NCI-H446 treated with DMSO at 0.1 percent for 48 hours (cell line): ENCODE measurements around the gene PSMD7.
"Not testable (repeated sequence)": the region's sequence is repeated elsewhere in the genome, so short reads cannot be mapped to it uniquely, and the experiment has no call there.

Experiments
- DNase-seq: peaks from one replicate; lab custom pipeline; 2025; lab: John Stamatoyannopoulos, UW

Gene PSMD7

DNA sequence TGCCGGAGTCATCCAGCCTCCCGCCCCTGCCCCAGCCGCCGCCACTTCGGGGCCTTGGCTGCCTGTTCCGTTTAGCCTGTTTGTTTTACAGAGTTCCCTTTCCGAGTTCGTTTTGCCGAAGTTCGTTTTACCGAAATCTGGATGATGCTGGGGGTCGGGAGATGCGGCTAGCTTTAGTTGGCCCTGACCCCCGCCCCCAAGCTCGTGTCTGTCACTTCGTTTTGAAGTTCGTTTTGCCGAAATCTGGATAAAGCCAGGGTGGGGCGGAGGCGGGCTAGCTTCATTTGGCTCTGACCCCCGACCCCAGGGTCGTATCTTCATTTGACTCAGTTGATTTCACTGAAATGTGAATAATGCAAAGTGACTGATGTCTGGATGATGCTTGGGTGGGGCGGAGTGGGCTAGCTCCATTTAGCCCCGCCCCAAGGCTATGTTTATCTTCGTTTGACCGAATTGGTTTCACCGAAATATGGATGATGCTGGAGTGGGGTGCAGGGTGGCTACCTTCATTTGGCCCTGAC is 591 bp downstream of the PSMD7 start:
- DNase-seq: no peak

DNA sequence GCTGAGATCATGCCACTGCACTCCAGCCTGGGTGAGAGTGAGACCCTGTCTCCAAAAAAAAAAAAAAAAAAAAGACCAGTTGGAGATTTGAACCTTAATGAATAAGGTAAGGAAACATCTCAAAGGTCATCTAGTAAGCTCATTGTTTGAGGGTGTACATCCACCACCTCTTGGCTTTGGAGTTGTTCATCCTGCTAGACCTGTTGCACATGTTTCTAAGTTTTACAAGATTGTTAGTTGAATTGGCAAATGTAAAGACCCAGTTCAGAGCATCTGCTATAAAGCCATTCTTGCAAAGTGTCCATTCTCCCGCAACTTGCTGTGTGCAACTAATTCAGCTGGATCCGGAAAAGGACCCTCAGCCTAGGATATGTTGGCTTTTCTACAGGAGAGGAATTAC is 1.5 kb downstream of the PSMD7 start:
- DNase-seq: no peak

DNA sequence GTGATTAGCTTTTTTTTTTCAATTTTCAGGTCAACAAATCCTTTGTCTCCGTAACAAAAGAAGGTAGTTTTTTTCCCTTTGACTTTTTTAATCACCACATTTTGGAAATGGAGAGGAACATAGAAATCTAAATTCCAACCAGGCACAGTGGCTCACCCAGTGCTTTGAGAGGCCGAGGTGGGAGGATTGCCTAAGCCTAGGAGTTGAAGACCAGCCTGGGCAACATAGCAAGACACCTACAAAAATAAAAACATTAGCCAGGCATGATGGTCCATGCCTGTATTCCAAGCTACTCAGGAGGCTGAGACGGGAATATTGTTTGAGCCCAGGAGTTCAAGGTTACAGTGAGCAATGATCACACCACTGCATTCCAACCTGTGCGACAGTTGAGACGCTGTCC is 5.7 kb downstream of the PSMD7 start:
- no peak for DNase-seq

DNA sequence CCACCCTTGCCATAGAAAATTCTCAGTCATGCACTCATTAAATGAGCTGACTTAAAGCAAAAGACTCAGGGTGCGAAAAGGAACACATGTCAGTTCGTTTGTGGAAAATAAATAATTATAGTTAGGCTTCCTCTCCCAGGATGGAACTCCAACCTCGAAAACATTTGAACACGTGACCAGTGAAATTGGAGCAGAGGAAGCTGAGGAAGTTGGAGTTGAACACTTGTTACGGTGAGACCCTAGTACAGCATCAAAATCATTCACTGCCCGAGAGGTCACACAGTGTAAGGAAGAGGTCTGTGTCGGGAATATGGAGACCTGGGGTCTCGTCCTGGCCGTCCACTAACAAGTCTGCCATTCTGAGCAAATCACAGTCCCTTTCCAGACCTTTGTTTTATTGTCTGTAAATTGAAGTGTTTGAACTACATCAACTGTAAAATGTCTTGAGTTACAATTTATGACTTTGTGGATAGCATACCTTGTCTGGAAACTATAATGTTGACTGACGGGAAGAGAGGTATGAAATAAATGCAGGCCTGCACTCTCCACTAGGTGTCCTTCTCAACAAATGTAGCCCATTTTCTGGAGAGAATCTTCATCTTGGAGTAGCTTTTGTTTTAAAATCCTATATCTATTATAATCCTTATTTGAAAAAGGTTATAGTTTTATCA is 7.7 kb downstream of the PSMD7 start:
- DNase-seq: no peak

DNA sequence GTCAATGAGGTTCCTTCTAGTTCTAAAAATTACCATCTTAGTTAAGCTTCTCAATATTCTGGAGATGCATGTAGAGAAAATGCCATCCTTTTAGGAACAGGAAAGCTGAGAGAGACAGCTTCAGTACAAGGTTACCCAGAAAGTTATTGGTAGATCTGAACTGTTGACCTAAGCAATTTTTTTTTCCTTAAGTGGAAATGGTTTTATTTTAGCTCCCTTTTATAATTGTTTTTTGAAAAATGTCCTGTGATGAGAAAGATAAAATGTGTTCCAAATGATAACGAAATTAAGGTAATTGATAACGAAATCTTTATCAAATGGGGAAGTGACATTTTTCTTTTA is 8.2 kb downstream of the PSMD7 start:
- no peak for DNase-seq

DNA sequence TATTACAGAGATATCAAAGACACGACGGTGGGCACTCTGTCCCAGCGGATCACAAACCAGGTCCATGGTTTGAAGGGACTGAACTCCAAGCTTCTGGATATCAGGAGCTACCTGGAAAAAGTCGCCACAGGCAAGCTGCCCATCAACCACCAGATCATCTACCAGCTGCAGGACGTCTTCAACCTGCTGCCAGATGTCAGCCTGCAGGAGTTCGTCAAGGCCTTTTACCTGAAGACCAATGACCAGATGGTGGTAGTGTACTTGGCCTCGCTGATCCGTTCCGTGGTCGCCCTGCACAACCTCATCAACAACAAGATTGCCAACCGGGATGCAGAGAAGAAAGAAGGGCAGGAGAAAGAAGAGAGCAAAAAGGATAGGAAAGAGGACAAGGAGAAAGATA is 8.7 kb downstream of the PSMD7 start:
- DNase-seq: no peak

DNA sequence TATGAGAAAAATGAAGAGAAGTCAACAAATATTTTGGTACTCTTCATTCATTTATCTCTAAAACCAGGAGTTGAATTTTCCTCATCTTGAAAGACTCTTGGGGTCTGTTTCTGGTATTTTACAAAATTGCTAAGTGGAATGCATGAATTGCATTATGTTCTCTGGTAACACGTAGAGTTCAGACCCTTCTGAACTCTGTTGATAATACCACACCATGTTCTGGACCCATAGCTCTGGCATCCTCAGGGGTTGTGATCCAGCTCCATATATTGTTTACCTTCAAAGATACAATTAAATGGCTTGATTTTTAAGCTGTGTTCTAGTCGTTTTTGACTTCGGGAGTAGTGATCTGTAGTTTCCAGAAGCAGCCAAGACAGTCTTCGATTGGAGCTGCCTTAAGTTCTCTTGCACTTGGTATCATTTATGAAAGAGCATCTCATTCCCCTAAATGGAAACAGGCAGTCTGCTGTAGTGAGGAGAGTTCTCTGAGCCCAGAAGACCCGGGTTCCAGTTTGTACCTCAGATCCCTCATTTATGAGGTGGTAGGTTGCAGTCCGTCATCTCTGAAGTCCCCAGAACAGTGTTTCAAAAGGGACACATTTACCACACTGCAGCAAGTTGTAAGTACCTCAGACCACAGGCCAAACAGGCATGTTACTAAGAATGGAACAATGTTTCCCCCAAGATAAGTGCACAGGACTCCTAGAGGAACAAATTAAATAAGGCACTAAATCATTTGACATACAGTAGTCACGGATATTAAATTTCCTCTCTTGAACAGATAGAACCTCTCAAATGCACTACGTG is 9.6 kb downstream of the PSMD7 start:
- no peak for DNase-seq

DNA sequence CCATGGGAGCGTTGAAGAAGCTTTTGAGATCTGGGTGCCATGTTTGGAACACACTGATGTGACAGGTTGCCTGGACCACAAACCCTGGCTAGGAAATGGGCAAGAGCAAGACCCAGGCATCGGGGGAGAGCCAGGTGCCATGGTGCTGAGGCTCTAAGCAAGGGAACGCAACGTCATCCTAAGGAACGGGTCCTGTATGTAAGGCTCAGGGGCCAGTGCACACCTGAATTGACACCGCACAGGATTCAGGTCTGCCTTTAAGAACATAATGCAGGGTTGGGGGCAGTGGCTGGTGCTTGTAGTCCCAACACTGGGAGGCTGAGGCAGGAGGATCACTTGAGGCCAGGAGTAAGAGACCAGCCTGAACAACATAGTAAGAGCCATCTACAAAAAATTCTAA is 10.8 kb downstream of the PSMD7 start:
- DNase-seq: no peak

DNA sequence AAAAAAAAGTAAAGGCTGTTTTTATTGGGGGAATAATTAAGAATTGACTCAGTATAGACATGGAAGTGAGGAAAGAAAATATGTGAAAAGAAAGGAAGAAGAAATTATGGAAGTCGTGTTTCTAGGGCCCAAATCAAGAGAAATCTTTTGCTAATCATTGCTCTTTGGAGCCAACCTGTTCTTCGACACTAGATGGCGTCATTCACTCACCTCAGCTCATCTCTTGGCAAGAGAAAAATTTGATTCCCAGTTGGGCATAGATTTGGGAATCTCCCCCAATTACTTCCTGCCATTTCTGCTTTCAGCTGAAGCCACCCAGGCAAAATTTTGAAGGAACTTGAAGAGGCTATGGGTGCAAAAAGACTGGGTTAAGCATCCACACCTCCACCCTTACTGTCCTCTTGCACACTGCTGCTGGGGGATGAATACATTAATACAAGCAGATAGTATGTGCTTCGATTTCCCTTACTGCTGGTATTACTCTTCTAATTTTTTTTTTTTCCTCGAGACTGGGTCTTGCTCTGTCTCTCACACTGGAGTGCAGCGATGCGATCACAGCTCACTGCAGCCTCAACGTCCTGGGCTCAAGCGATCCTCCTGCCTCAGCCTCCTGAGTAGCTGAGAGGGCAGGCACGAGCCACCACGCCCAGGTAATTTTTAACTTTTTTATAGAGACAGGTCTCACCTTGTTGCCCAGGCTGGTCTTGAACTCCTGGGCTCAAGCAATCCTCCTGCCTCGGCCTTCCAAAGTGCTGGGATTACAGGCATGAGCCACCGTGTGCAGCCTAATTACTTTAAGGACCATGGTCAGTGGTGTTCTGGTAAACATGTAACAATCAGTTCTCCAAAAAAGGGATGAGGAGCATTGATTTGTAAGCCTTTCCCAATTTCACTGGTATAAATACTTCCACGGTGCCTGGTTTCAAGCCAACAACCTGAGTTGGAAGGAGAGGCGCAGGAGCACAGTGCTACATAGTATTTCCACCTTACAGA is 13.5 kb downstream of the PSMD7 start:
- DNase-seq: no peak

DNA sequence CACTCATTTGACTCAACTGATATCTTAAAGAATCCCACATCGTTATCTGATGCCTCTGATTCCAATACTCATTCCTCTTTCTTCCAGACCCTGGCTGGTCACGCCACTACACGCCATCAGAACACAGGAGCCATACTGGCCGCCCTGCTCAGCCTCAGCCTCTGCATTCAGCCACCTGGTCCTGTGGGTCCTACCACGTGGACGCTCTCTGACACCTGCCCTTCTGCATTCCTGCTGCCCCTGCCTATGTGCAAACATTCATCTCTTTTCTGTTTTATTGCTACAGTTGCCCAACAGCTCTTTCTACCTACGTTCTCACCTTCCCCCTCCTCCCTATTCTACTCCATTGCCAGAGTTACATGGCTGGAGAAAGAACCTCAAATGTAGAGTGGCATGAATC is 18.4 kb downstream of the PSMD7 start:
- DNase-seq: no peak

DNA sequence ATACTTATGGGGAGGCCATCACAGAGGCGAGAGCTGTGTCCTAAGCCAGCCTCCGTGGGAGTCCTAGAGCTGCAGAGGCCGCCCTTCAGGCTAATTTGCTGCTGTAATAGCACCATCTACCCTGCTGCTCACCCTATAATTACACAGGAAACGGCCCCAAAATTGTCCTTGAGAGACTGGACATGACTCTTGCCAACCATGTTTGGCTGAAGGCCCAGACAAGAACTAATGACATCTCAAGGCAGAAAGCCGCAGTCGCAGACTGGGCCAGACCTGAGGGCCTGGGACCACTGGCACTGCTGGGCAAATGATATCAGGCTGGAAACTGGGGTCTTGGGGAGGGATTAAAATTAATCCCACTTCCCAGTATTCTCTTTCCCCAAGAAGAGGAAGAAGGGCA is 24.1 kb downstream of the PSMD7 start:
- DNase-seq: no peak

DNA sequence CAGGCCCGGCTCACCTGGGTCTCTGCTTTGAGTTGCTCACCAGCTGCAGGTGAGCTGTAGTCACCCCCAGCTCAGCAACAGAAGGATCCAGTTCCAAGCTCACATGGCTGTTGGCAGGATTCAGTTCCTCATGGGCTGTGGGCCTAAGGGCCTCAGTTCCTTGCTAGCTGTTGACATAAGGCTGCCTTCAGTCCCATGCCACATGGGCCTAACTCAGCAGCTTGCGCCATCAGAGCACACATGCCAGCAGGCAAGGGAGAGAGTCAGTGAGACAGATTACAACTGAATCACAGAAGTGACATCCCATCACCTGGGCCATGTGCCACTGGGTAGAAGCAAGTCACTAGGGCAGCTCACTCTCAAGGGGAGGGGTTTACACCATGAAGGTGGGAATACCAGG is 24.7 kb downstream of the PSMD7 start:
- DNase-seq: no peak

DNA sequence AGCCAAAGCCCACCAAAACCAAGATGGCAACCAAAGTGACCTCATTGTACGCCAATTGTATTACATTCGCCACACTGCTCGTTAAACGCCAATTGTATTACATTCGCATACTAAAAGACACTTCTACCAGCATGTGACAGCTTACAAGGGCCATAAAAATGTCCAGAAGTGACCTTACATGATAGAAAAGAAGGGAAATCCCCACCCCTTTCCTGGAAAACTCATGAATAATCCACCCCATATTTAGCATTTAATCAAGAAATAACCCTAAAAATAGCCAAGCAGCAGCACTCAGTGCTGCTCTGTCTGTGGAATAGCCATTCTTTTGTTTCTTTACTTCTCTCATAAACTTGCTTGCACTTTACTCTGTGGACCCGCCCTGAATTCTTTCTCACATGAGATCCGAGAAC is 25.7 kb downstream of the PSMD7 start:
- DNase-seq: no peak

DNA sequence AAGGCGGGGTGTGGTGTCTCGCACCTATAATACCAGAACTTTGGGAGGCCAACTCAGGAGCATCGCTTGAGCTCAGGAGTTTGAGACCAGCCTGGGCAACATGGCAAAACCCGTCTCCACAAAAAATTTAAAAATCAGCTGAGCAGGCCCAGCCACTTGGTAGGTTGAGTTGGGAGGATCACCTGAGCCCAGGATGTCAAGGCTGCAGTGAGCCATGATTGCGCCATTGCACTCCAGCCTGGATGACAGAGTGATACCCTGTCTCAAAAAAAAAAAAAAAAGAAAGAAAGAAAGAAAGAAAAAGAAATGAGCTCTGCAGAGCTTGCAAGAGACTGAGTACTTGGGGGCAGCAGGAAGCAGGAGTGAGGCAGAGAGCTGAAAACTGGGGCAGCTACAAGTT is 28.2 kb downstream of the PSMD7 start:
- DNase-seq: not testable (repeated sequence)

DNA sequence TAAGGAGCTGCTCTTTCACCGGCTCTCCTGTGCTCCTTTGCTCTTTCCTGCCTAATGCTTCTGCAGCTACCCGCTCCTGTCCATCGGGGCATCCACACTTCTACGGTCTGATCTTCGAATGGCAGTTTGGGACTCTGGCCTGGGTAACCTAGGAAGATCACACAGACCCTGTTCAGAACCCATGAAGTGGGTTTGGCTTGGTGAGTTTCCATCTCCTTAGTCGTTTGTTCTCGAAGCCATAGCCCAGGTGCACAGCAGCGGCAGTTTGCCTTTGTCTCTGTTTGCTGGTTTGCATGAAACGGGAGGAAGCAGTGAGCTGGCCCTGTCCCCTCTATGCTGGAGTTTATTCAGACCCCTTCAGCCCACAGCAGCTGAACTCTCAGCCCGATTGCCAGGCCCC is 29.0 kb downstream of the PSMD7 start:
- no peak for DNase-seq

DNA sequence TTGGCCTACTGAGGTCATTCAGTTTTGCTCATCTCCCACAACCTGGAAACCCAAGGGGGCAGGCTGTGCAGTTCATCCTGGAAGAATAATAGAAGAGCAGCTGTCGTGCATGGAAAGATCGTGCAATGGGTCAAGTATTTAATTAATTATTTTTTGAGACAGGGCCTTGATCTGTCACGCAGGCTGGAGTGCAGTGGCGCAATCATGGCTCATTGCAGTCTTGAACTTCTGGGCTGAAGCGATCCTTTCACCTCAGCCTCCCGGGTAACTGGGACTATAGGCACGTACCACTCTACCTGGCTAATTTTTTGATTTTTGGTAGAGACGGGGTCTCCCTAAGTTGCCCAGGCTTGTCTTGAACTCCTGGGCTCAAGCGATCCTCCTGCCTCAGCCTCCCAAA is 31.7 kb downstream of the PSMD7 start:
- not testable (repeated sequence) for DNase-seq

DNA sequence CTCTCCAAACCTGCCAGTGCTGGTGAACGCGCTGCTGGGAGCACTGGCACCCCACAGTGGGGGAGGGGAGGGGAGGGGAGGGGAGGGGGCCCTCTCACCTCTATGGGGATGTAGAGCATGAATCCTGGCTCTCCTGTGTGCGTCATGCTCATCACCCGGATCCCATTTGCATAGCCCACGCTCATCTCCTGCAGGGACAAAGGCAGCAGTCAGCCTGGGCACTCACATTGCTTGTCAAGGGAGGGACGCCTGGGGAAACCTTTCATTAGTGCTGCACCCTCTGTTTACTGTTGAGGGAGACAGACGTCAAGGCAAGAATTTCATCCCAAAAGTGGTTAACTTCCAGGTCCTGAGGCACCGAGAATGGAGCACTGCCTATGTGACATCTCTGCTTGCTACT is 35.9 kb downstream of the PSMD7 start:
- not testable (repeated sequence) for DNase-seq

DNA sequence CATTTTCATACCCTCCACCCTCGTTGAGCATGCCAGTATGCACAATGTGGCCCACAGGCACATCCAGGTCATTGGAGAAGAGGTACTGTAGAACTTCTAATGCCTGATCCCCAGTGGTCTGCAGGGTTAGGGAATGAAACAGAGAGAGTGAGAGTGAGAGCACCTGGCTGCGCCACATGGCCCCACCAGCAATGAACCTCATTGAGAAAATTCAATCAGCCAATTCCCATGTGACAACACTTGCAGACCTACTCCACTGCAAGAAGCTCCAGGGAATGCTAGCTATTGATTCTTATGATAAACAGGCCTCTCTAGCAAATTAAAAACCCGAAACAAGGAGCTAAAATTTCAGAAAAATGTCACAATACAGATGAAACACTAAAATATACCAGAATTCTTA is 40.9 kb downstream of the PSMD7 start:
- not testable (repeated sequence) for DNase-seq

DNA sequence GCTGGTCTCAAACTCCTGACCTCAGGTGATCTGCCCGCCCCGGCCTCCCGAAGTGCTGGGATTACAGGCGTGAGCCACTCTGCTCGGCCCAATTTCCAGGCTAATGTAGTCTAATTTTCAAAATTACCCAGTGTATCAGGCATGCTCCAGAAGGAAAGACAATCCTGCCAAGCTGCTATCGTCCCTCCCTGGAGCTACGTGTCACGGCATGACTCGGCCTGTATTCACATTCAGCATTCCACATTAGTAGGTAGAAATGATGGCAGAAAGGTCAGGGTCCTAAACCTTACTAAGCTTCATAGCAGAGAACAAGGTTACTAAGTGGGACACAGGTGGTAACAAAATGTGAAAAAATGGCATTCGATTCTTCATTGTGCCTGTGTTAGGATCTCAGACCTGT is 42.6 kb downstream of the PSMD7 start:
- DNase-seq: not testable (repeated sequence)

DNA sequence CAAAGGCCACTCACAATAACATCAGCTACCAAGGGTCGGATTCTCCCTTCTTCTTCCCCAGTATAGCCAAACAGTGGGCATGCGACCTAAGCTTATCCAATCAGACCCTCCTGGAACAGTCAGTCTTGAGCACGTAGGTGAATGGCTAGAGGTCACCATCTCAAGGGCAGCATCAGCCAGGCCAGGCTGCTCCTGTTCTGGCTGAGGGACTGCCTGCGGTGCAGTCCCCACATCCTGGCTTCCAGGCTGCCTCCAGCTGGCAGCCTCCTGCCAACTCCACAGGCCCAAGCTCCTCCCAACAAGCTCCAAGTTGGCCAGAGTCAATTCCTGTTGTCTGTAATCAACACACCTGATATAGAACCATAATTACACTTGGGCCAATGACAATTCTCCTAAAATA is 56.4 kb downstream of the PSMD7 start:
- not testable (repeated sequence) for DNase-seq
